ENCODE measurements around the gene TSHZ2. TPM values are rescaled to one million over a fixed set of nuclear protein-coding genes. Genes with fewer than 3 reads are reported as not detected.

TSHZ2 gene
- total and polyA plus RNA-seq, 9 of the 15 experiments (the other 6 are each of a cell fraction or from before 2014, with no cell fraction given), result 0.03 to 0.20 (median 0.05) TPM; not detected in 4

DNA sequence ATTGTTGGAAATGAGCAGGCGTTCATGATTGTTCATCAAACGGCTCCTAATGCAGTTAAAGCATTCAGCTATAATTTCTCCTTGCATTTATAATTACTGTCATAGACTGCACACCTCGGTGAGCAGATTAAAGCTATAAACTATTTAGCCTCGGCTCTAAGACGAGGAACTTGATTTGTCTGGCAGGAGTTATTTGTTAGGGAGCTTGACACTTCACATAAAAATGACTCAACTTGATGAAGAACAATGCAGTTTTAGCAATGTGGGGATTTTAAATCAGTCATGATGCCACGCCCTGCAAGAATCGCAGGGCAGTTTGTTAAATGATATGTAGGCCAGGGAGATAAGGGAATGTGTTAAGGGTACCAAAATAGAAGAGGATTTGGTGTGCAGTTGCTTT is 290.2 kb downstream of the TSHZ2 start (continued):
- TF ChIP-seq, protein P1, sequence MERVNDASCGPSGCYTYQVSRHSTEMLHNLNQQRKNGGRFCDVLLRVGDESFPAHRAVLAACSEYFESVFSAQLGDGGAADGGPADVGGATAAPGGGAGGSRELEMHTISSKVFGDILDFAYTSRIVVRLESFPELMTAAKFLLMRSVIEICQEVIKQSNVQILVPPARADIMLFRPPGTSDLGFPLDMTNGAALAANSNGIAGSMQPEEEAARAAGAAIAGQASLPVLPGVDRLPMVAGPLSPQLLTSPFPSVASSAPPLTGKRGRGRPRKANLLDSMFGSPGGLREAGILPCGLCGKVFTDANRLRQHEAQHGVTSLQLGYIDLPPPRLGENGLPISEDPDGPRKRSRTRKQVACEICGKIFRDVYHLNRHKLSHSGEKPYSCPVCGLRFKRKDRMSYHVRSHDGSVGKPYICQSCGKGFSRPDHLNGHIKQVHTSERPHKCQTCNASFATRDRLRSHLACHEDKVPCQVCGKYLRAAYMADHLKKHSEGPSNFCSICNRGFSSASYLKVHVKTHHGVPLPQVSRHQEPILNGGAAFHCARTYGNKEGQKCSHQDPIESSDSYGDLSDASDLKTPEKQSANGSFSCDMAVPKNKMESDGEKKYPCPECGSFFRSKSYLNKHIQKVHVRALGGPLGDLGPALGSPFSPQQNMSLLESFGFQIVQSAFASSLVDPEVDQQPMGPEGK (CRISPR knock-in tag; IDR thresholded peaks at IDR 0.05; ENCODE audit: borderline replicate concordance), result no peak
- TF ChIP-seq BCOR (IDR thresholded peaks at IDR 0.05) (no peak), BRF1 (IDR thresholded peaks at IDR 0.05; ENCODE audit: borderline replicate concordance, extremely low read depth, insufficient read length) (no peak), OTX1 (CRISPR knock-in tag; IDR thresholded peaks at IDR 0.05) (no peak), PHF8 (IDR thresholded peaks at IDR 0.05; ENCODE audit: borderline replicate concordance, low read length) (no peak), ZNF134 (CRISPR knock-in tag; conservative IDR thresholded peaks at IDR 0.05) (no peak), SMARCA5 (IDR thresholded peaks at IDR 0.05) (no peak), ZNF561 (CRISPR knock-in tag; conservative IDR thresholded peaks at IDR 0.05) (no peak), XRCC3 (IDR thresholded peaks at IDR 0.05) (no peak)
- TF ChIP-seq, protein P2, sequence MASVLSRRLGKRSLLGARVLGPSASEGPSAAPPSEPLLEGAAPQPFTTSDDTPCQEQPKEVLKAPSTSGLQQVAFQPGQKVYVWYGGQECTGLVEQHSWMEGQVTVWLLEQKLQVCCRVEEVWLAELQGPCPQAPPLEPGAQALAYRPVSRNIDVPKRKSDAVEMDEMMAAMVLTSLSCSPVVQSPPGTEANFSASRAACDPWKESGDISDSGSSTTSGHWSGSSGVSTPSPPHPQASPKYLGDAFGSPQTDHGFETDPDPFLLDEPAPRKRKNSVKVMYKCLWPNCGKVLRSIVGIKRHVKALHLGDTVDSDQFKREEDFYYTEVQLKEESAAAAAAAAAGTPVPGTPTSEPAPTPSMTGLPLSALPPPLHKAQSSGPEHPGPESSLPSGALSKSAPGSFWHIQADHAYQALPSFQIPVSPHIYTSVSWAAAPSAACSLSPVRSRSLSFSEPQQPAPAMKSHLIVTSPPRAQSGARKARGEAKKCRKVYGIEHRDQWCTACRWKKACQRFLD (CRISPR knock-in tag; IDR thresholded peaks at IDR 0.05), result no peak
